Endodermal cell (in vitro differentiated cells): ENCODE results near the gene MRPS18B. TPM values are rescaled to one million over a fixed set of nuclear protein-coding genes. Genes with fewer than 3 reads are reported as not detected.
"Not testable (repeated sequence)": the region's sequence is repeated elsewhere in the genome, so short reads cannot be mapped to it uniquely, and the experiment has no call there.

ENCODE experiments used
- DNase-seq: peaks from one replicate; pipeline ENCODE4 v3.0.0-alpha.2; 2017
- H3K27ac ChIP-seq: 2 replicates; pipeline ENCODE4 v1.5.1; 2013; ENCODE audit warnings: mild to moderate bottlenecking, low read depth, low read length, moderate library complexity
- H3K27me3 ChIP-seq: 2 replicates; pipeline ENCODE4 v1.6.1; 2013; ENCODE audit warnings: mild to moderate bottlenecking, low read length, moderate library complexity; ENCODE audit not compliant: insufficient read depth, control insufficient read depth, poor library complexity, severe bottlenecking
- H3K36me3 ChIP-seq: 2 replicates; pipeline ENCODE4 v1.7.0; 2013; ENCODE audit warnings: mild to moderate bottlenecking, low read length, moderate library complexity; ENCODE audit not compliant: control insufficient read depth, insufficient read depth
- H3K4me1 ChIP-seq: one replicate; pipeline ENCODE4 v1.7.0; 2013; ENCODE audit warnings: low read length; ENCODE audit not compliant: control insufficient read depth, insufficient read depth
- H3K4me3 ChIP-seq: 2 replicates; pipeline ENCODE4 v1.5.1; 2013; ENCODE audit warnings: mild to moderate bottlenecking, low read length, moderate library complexity
- H3K9ac ChIP-seq: 2 replicates; pipeline ENCODE4 v1.6.1; 2013; ENCODE audit warnings: mild to moderate bottlenecking, low read length, moderate library complexity; ENCODE audit not compliant: poor library complexity, severe bottlenecking; ENCODE audit errors: extremely low read depth
- H3K9me3 ChIP-seq: 2 replicates; pipeline ENCODE4 v1.6.1; 2013; ENCODE audit warnings: mild to moderate bottlenecking, low read length, moderate library complexity; ENCODE audit not compliant: control insufficient read depth
- H3K27ac Mint-ChIP-seq: 2 replicates; pipeline ENCODE4 v1.8.0; 2020; ENCODE audit warnings: mixed read lengths
- H3K27me3 Mint-ChIP-seq: 2 replicates; pipeline ENCODE4 v1.8.0; 2021; ENCODE audit warnings: mild to moderate bottlenecking, mixed read lengths; ENCODE audit not compliant: insufficient read depth
- H3K36me3 Mint-ChIP-seq: 2 replicates; pipeline ENCODE4 v1.8.0; 2020; ENCODE audit warnings: low read depth, mixed read lengths
- H3K4me1 Mint-ChIP-seq: 2 replicates; pipeline ENCODE4 v1.8.0; 2020; ENCODE audit warnings: mixed read lengths
- H3K4me3 Mint-ChIP-seq: 2 replicates; pipeline ENCODE4 v1.8.0; 2020; ENCODE audit warnings: mild to moderate bottlenecking, moderate library complexity, mixed read lengths
- H3K9me3 Mint-ChIP-seq: 2 replicates; pipeline ENCODE4 v1.8.0; 2020; ENCODE audit warnings: mild to moderate bottlenecking, mixed read lengths
- WGBS, 2 experiments: methylation state at CpG; one replicate each; pipeline versions ENCODE4 v1.1.5 to v1.1.7; 2013; ENCODE audit warnings: missing lambda C conversion rate in 2 of 2, mixed read lengths in 1 of 2; ENCODE audit not compliant: insufficient coverage in 1 of 2, insufficient read length in 1 of 2; 5-methylcytosine and 5-hydroxymethylcytosine counted together
- total RNA-seq, 2 donors: library from RNA; stranded (reverse); fragmentation: NEBNext Ultra II Directional in 1 of 2; extraction: Animal tissue kit (Norgen Biotek cat#: 25700) in 1 of 2; gene quantifications; 2 replicates in 1 of 2; 3 replicates in 1 of 2; pipeline ENCODE4 v1.2.1, GENCODE V29; 2021
- TF ChIP-seq, protein P1 (sequence below): fragments of 200-600 bp; sonication (generic); conservative IDR thresholded peaks from 2 replicates; pipeline ENCODE4 v1.5.0; 2021; ENCODE audit warnings: antibody characterized with exemption, mild to moderate bottlenecking

Gene MRPS18B
- total RNA-seq, 2 donors from 2014 or later, result 37.6 to 39.7 TPM

DNA sequence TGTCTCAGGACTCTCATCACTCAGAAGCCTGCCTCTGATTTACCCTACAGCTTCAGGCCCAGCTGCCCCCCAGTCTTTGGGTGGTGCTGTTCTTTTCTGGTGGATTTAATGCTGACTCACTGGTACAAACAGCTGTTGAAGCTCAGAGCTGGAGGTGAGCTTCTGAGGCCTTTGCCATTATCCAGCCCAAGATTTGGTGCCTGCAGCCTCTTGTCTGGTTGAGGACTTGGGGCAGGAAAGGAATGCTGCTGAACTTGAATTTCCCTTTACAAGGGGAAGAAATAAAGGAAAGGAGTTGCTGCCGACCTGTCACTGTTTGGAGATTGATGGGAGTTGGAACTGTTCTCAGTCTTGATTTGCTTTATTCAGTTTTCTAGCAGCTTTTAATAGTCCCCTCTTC lies 26.6 kb upstream of the MRPS18B start:
- DNase-seq, result no peak
- 100% methylated on average over 1 of the region's 1 CpG; no CpG with 5 or more reads in 1 of the 2 experiments for WGBS, 2 experiments
- Mint-ChIP-seq H3K27me3 (no peaks in the 10 kb centered on the region), H3K9me3 (no peaks in the 10 kb centered on the region), H3K4me3 (no peak overlapping the region), H3K27ac (no peak overlapping the region), H3K36me3 (peaks cover 75% of the 10 kb centered on the region), H3K4me1 (no peaks in the 10 kb centered on the region)
- H3K4me3 ChIP-seq, result no peak overlapping the region
- no peaks in the 10 kb centered on the region for H3K9me3 ChIP-seq
- peaks cover 84% of the 10 kb centered on the region for H3K36me3 ChIP-seq
- H3K4me1 ChIP-seq, result no peaks in the 10 kb centered on the region
- no peak overlapping the region for H3K27ac ChIP-seq
- H3K9ac ChIP-seq, result no peak overlapping the region
- no peaks in the 10 kb centered on the region for H3K27me3 ChIP-seq
- TF ChIP-seq, protein P1, sequence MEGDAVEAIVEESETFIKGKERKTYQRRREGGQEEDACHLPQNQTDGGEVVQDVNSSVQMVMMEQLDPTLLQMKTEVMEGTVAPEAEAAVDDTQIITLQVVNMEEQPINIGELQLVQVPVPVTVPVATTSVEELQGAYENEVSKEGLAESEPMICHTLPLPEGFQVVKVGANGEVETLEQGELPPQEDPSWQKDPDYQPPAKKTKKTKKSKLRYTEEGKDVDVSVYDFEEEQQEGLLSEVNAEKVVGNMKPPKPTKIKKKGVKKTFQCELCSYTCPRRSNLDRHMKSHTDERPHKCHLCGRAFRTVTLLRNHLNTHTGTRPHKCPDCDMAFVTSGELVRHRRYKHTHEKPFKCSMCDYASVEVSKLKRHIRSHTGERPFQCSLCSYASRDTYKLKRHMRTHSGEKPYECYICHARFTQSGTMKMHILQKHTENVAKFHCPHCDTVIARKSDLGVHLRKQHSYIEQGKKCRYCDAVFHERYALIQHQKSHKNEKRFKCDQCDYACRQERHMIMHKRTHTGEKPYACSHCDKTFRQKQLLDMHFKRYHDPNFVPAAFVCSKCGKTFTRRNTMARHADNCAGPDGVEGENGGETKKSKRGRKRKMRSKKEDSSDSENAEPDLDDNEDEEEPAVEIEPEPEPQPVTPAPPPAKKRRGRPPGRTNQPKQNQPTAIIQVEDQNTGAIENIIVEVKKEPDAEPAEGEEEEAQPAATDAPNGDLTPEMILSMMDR, result no peak

DNA sequence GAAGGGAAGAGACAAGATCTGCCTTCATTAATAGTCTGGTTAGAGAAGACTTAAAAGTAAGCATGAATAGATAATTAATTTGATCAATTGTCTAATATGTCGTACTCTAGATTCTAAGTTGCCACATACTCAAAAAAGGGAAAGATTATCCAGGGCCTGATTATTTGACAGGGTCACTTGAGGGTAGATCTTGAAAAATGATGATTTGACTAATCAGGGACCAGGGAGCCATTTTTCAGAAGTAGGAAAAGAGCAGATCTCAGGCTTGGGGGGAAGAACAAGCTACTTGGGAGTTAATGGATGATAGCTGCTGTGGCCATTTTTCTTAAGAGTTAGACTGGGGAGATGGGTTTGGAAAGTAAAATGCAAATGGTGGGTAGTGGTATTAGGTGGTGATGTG lies 25.4 kb upstream of the MRPS18B start:
- TF ChIP-seq, protein P1, result no peak
- H3K9ac ChIP-seq, result no peak overlapping the region
- Mint-ChIP-seq H3K27me3 (no peaks in the 10 kb centered on the region), H3K36me3 (peaks cover 70% of the 10 kb centered on the region), H3K4me3 (no peak overlapping the region), H3K9me3 (no peaks in the 10 kb centered on the region), H3K4me1 (no peaks in the 10 kb centered on the region), H3K27ac (no peak overlapping the region)
- H3K27ac ChIP-seq, result no peak overlapping the region
- WGBS, 2 experiments, result 100% methylated on average over 1 of the region's 1 CpG
- H3K4me1 ChIP-seq, result no peaks in the 10 kb centered on the region
- no peaks in the 10 kb centered on the region for H3K27me3 ChIP-seq
- DNase-seq, result no peak
- H3K4me3 ChIP-seq, result no peak overlapping the region
- peaks cover 71% of the 10 kb centered on the region for H3K36me3 ChIP-seq
- H3K9me3 ChIP-seq, result no peaks in the 10 kb centered on the region

DNA sequence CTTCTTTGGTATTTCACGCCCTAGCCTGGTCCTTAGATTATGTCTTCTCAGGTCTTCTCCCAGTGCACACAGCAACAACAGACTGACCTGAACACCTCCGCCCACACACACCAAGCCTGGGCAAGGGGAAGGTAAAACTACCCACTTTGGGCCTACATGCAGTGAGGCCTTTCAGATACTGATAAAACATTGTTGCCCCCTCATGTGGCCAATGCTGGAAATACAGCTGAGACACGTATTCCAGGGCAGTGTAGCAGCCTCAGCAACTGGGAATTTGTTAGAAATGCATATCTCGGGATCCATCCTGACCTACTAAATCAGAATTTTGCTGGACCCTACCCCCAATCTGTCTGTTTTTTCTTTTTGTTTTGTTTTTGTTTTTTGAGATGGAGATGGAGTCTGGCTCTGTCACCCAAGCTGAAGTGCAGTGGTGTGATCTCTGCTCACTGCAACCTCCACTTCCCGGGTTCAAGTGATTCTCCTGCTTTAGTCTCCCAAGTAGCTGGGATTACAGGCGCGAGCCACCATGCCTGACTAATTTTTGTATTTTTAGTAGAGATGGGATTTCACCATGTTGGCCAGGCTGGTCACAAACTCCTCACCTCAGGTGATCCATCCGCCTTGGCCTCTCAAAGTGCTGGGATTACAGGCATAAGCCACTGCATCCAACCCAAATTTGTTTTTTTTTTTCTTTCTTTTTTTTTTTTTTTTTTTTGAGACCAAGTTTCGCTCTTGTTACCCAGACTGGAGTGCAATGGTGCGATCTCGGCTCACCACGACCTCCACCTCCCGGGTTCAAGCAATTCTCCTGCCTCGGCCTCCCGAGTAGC lies 20.1 kb upstream of the MRPS18B start:
- not testable (repeated sequence) for H3K4me3 ChIP-seq, H3K27ac ChIP-seq, H3K4me3 Mint-ChIP-seq, H3K9me3 Mint-ChIP-seq, H3K9ac ChIP-seq, H3K4me1 Mint-ChIP-seq, H3K27me3 ChIP-seq, H3K27me3 Mint-ChIP-seq, H3K4me1 ChIP-seq, H3K9me3 ChIP-seq
- peaks cover 54% of the 10 kb centered on the region for H3K36me3 ChIP-seq
- peak; percentile 97 for DNase-seq
- WGBS, 2 experiments, result 68 to 80% methylated on average over 4 to 15 of the region's 15 CpGs
- TF ChIP-seq, protein P1, result peak; percentile 82
- Mint-ChIP-seq H3K36me3 (peaks cover 57% of the 10 kb centered on the region), H3K27ac (peak overlapping the region; percentile 88)
